ENCODE results near the gene PPP1R16B.

The PPP1R16B gene

GRCh38 chr20:38900606-38901005 lies 95.1 kb downstream of the PPP1R16B start:
- DNase-seq (ENCODE audit: extremely low read depth, low read depth), result no peak
- TF ChIP-seq CTCF (IDR thresholded peaks at IDR 0.05; ENCODE audit: low read depth, low read length), result no peak

GRCh38 chr20:38902601-38903000 lies 97.1 kb downstream of the PPP1R16B start:
- no peak for DNase-seq (ENCODE audit: extremely low read depth, low read depth)
- TF ChIP-seq CTCF (IDR thresholded peaks at IDR 0.05; ENCODE audit: low read depth, low read length), result no peak

GRCh38 chr20:38903335-38903734 lies 97.8 kb downstream of the PPP1R16B start:
- TF ChIP-seq CTCF (IDR thresholded peaks at IDR 0.05; ENCODE audit: low read depth, low read length), result no peak
- no peak for DNase-seq (ENCODE audit: extremely low read depth, low read depth)

GRCh38 chr20:38905375-38905774 lies 99.9 kb downstream of the PPP1R16B start:
- DNase-seq (ENCODE audit: extremely low read depth, low read depth), result no peak
- TF ChIP-seq CTCF (IDR thresholded peaks at IDR 0.05; ENCODE audit: low read depth, low read length), result no peak

GRCh38 chr20:38907918-38908677 lies 102.6 kb downstream of the PPP1R16B start:
- no peak for TF ChIP-seq CTCF (IDR thresholded peaks at IDR 0.05; ENCODE audit: low read depth, low read length)
- no peak for DNase-seq (ENCODE audit: extremely low read depth, low read depth)

- no peak for DNase-seq (ENCODE audit: extremely low read depth, low read depth)
- TF ChIP-seq CTCF (IDR thresholded peaks at IDR 0.05; ENCODE audit: low read depth, low read length), result no peak
Measured at GRCh38 chr20:38915355-38915754, 109.9 kb downstream of the PPP1R16B start.

GRCh38 chr20:38917657-38918056 lies 112.2 kb downstream of the PPP1R16B start:
- no peak for TF ChIP-seq CTCF (IDR thresholded peaks at IDR 0.05; ENCODE audit: low read depth, low read length)
- no peak for DNase-seq (ENCODE audit: extremely low read depth, low read depth)

Data from AG09319 (cell line).